SK-N-MC (cell line): ENCODE data around the gene B9D2.

Experiments
- DNase-seq: peaks from one replicate; pipeline ENCODE4 v3.0.0-alpha.2; 2011; ENCODE audit warnings: low read depth, low spot score
- H3K27ac ChIP-seq: fragments of 200-600 bp; sonication (generic); 2 replicates; pipeline ENCODE4 v1.5.1; 2016; ENCODE audit warnings: mixed run types
- H3K36me3 ChIP-seq: fragments of 200-600 bp; sonication (generic); 2 replicates; pipeline ENCODE4 v1.6.1; 2017; ENCODE audit warnings: antibody characterized with exemption, low read length, mixed read lengths; ENCODE audit not compliant: insufficient read depth
- H3K4me3 ChIP-seq: fragments of 200-600 bp; sonication (generic); 2 replicates; pipeline ENCODE4 v1.5.1; 2016
- H3K9ac ChIP-seq: fragments of 200-600 bp; sonication (generic); 2 replicates; pipeline ENCODE4 v1.8.0; 2017; ENCODE audit warnings: mixed run types, mixed read lengths; ENCODE audit not compliant: insufficient read length
- H3K9me3 ChIP-seq: fragments of 200-600 bp; sonication (generic); 2 replicates; pipeline ENCODE4 v1.6.1; 2017; ENCODE audit warnings: low read depth, mild to moderate bottlenecking, antibody characterized with exemption, low read length, moderate library complexity, mixed read lengths
- EZH2 ChIP-seq: fragments of 200-600 bp; sonication (generic); IDR thresholded peaks from one replicate; pipeline ENCODE4 v1.6.1; 2017; ENCODE audit warnings: antibody characterized with exemption
- FOXP2 ChIP-seq: optimal IDR thresholded peaks from 2 replicates; pipeline ENCODE3; 2011; ENCODE audit warnings: mild to moderate bottlenecking, moderate library complexity; ENCODE audit not compliant: insufficient read depth; ENCODE audit errors: extremely low read length, control extremely low read depth
- POLR2AphosphoS5 ChIP-seq: IDR thresholded peaks from 2 replicates; pipeline ENCODE4 v1.6.1; 2012; ENCODE audit warnings: mild to moderate bottlenecking, low read depth, low read length, borderline replicate concordance

The B9D2 gene

DNA sequence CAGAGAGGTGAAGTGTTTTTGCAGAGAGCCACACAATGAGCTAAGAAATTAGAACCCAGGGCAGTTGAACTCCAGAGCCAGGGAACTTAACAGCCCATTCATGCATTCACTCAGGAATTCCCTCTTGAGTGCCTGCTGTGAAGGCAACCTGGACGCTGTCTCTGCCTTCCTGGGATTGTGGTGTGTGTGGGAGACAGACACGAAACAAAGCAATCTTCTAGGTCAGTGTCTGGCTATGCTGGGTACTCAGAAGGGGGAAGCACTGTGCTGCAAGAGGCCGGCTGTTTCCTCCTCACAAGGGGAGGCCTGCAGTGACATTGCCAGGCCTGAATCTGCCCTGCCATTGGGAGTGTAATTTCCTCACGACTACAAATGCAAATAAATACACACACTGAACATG is 43.3 kb upstream of the B9D2 start:
- no peak for DNase-seq
- Histone ChIP-seq H3K36me3 (no peaks in the 10 kb centered on the region), H3K27ac (no peak overlapping the region), H3K9me3 (no peaks in the 10 kb centered on the region), H3K9ac (no peak overlapping the region), H3K4me3 (no peak overlapping the region)
- TF ChIP-seq POLR2AphosphoS5 (no peak), FOXP2 (no peak), EZH2 (no peak)

DNA sequence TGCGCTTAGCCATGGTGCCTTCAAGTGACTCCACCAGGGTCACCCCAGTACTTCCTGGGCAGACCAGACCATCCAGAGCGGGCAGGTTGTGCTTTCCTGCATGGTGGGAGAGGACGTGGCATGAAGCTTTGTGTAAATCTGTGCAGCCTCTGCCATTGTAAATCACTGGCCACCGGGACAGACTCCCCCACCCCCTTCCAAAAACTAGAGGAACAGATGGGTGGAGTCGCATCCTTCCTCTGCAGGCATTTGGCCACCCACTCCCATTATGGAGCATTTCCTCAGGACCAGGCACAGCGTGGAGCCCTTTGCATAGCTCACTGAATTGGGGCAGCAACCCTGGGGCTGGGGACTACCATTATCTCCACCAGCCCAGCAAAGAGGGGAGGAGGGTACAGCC is 41.8 kb upstream of the B9D2 start:
- DNase-seq = no peak
- H3K9me3 ChIP-seq = no peaks in the 10 kb centered on the region
- H3K4me3 ChIP-seq = no peak overlapping the region
- H3K27ac ChIP-seq = no peak overlapping the region
- H3K36me3 ChIP-seq = no peaks in the 10 kb centered on the region
- TF ChIP-seq FOXP2 = no peak
- TF ChIP-seq EZH2 = no peak
- no peak for TF ChIP-seq POLR2AphosphoS5
- no peak overlapping the region for H3K9ac ChIP-seq

DNA sequence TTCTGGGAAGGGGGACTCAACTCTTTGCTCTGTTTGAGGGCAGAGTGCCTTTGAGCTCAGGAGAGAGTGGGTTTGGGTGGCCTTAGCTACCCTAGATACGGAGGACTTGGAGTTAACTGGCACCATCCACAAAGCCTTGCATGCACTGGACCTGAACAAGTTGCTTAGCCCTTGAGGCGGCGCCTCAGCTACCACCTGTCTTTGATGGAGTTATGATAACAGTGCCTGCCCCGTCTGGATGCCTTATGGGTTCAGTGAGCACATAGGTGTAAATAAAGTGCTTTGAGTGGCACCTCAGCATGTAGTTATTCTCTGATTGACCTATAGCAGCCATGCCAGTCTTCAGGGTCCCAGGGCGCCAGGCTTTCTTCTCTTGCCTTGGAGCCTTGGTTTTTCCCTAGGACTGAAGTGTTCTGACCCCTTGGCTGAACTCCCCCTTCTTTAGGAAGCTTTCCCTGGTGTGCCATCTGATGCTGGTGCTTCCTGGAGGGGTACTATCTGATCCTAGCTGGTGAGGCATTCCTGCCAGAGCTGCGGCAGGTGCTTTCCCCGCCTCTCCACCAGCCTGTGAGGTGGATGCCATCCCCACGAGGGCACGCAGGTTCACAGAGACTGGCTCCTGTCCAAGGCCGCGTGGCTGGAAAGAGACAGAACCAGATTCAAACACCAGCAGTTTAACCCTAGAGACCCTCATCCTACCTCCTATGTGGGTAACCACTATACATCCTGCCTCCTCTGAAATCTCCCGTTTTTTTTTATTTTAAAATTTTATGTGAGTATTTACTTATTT is 39.4 kb upstream of the B9D2 start:
- TF ChIP-seq POLR2AphosphoS5 (no peak), EZH2 (no peak), FOXP2 (no peak)
- no peak overlapping the region for H3K4me3 ChIP-seq
- H3K9me3 ChIP-seq = no peaks in the 10 kb centered on the region
- H3K36me3 ChIP-seq = no peaks in the 10 kb centered on the region
- no peak overlapping the region for H3K27ac ChIP-seq
- DNase-seq = no peak
- no peak overlapping the region for H3K9ac ChIP-seq

DNA sequence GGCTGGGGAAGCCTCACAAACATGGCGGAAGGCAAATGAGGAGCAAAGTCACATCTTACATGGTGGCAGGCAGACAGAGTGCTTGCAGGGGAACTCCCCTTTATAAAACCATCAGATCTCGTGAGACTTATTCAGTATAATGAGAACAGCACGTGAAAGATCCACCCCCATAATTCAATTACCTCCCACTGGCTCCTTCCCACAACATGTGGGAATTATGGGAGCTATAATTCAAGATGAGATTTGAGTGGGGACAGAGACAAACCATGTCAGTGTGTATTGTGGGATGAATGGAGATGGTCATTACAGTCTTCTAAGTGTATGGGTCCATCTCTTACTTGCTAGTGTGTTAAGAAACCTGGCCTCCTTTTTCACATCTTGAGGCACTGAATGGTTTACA is 38.1 kb upstream of the B9D2 start:
- no peak overlapping the region for H3K9ac ChIP-seq
- no peak for TF ChIP-seq POLR2AphosphoS5
- no peaks in the 10 kb centered on the region for H3K36me3 ChIP-seq
- no peaks in the 10 kb centered on the region for H3K9me3 ChIP-seq
- no peak overlapping the region for H3K27ac ChIP-seq
- no peak for DNase-seq
- H3K4me3 ChIP-seq = no peak overlapping the region

DNA sequence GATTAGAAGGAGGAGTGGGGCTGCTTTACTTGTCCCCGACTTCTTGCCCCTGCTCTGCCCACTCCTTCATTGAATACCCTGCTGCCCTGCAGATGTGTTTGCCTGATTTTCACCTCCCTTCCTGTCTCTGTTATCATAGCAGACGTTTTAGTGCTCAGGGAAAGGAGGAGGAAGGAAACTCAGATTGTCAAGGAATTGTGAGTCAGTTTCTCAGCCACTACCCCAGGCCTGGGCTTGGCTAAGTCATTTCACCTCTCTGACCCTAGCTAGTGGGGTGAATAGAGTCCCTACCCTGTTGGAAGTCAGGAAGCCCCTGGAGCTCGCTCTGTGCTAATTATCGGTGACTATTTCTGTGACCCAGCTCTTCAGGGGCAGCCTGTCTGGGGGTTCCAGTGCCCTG is 37.5 kb upstream of the B9D2 start:
- Histone ChIP-seq H3K9me3 (no peaks in the 10 kb centered on the region), H3K36me3 (no peaks in the 10 kb centered on the region), H3K27ac (no peak overlapping the region), H3K4me3 (no peak overlapping the region), H3K9ac (no peak overlapping the region)
- no peak for DNase-seq
- TF ChIP-seq EZH2 (no peak), POLR2AphosphoS5 (no peak), FOXP2 (no peak)

DNA sequence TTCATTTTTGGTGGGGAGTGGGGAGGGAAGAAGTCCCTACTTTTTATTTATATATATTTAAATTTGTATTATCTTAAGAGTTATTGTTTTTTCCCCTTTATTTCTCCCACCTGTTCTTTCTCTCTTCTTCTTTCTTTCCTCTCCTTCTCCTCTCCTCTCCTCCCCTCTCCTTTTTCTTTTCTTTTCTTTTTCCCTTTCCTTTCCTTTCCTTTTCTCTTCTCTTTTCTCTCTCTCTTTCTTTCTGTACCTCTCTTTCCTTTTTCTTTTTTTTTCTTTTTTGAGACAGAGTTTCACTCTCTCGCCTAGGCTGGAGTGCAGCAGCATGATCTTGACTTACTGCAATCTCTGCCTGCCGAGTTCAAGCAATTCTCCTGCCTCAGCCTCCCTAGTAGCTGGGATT is 35.6 kb upstream of the B9D2 start:
- TF ChIP-seq EZH2 (no peak), FOXP2 (no peak), POLR2AphosphoS5 (no peak)
- Histone ChIP-seq H3K9me3 (no peaks in the 10 kb centered on the region), H3K27ac (no peak overlapping the region), H3K4me3 (no peak overlapping the region), H3K9ac (no peak overlapping the region), H3K36me3 (no peaks in the 10 kb centered on the region)
- DNase-seq = no peak

DNA sequence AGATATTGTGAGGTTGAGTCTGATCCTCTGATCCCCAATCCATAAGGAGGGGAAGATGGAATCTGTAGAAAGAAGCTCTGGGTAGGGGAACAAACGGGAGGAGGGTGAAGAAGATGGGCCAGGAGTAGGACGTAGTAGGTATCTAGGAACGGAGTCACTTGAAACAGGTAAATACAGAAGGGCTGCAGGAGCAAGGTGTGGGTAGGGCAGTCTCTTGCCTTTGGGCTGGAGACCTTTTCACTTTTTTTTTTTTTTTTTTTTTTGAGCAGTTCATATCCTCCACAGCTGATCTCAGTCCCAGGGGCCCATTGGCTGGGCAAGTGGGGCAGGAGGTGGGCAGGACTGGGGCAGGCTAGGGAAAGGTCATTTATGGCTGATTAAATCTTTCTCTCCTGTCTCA is 35.1 kb upstream of the B9D2 start:
- peak overlapping the region; percentile 99; the same call in 1 of the 2 replicates for H3K4me3 ChIP-seq
- DNase-seq = no peak

DNA sequence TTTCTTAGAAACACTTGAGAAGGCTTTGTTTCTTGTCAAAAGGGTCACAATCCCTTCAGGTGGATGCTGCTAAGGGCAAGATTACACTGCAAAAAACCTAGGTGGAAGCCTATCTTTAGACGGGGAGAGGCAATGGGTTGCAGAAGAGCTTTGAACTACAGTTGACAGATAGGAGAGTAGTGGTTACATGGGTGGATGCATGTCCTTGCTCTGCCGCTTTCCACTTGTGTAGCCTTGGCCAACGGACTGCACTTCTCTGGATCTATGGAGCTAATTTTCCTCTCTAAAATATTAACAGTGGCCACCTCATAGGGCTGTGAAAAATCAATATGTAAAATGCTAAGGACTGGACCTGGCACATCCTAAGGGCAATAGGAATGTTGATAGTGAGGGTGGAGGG is 34.6 kb upstream of the B9D2 start:
- Histone ChIP-seq H3K4me3 (peak overlapping the region; percentile 99), H3K9ac (peak overlapping the region; percentile 100), H3K27ac (no peak overlapping the region), H3K36me3 (no peaks in the 10 kb centered on the region), H3K9me3 (no peaks in the 10 kb centered on the region)
- no peak for TF ChIP-seq FOXP2
- no peak for TF ChIP-seq EZH2
- TF ChIP-seq POLR2AphosphoS5 = no peak
- no peak for DNase-seq

More for the DNA sequence above, 35.1 kb upstream of the B9D2 start:
- Histone ChIP-seq H3K36me3 (no peaks in the 10 kb centered on the region), H3K9me3 (no peaks in the 10 kb centered on the region), H3K27ac (no peak overlapping the region), H3K9ac (peak overlapping the region; percentile 100)
- no peak for TF ChIP-seq FOXP2
- no peak for TF ChIP-seq POLR2AphosphoS5
- TF ChIP-seq EZH2 = no peak

DNA sequence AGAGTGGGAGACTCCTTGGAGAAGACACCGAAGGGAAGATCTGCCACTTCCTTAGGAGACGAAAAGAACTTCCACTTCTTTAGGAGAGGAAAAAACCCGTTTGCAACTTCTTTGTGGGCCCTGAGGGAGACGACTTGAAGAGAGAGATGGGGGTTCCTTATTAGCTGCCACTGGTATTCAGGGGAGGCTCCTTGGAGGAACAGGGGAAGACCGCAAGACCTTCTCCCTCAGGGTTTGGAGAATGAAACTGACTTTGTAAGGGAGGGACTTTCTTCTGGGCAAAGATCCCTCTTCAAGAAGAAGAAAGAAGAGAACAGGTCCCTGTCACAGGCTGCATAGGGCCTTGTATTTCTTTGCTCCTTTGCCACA is 34.1 kb upstream of the B9D2 start:
- no peaks in the 10 kb centered on the region for H3K36me3 ChIP-seq
- H3K27ac ChIP-seq = peak overlapping the region; percentile 94
- no peak for DNase-seq
- H3K9ac ChIP-seq = peak overlapping the region; percentile 100
- no peak for TF ChIP-seq FOXP2
- TF ChIP-seq EZH2 = no peak
- TF ChIP-seq POLR2AphosphoS5 = no peak
- no peaks in the 10 kb centered on the region for H3K9me3 ChIP-seq
- peak overlapping the region; percentile 99 for H3K4me3 ChIP-seq
